ENCODE data around the gene MEI4. TPM values are rescaled to one million over a fixed set of nuclear protein-coding genes. Genes with fewer than 3 reads are reported as not detected.

The MEI4 gene
- total and polyA plus RNA-seq, 2 donors (not counting 1 experiment from before 2014, with no cell fraction given): not detected

- Mint-ChIP-seq H3K4me3 (no peak overlapping the region), H3K4me1 (no peaks in the 10 kb centered on the region), H3K9me3 (ENCODE audit: insufficient read depth) (peaks cover 4% of the 10 kb centered on the region), H3K27ac (no peak overlapping the region), H3K27me3 (no peaks in the 10 kb centered on the region)
- DNase-seq (no peak), ATAC-seq (ENCODE audit: low read depth) (no peak)
- Histone ChIP-seq H4K20me1 (ENCODE audit: control insufficient read depth, insufficient read depth, low read length, poor library complexity, severe bottlenecking) (no peaks in the 10 kb centered on the region), H3K27ac (ENCODE audit: low read length in 2 of 2) (no peak overlapping the region), H3K4me2 (replicated peaks; ENCODE audit: low read depth, low read length, poor library complexity, severe bottlenecking) (no peak overlapping the region), H3K79me2 (ENCODE audit: control insufficient read depth, insufficient read depth, low read length) (no peaks in the 10 kb centered on the region), H3K36me3 (replicated peaks in 1 of 2; ENCODE audit: control extremely low read depth in 1 of 2, control insufficient read depth in 1 of 2, extremely low read depth in 1 of 2, insufficient read depth in 2 of 2, low read length in 1 of 2) (no peaks in the 10 kb centered on the region), H3K4me1 (ENCODE audit: control insufficient read depth in 2 of 2, insufficient read depth in 2 of 2, low read length in 2 of 2) (no peaks in the 10 kb centered on the region), H3K4me3 (ENCODE audit: control extremely low read depth in 1 of 5, extremely low read depth in 1 of 5, insufficient read depth in 1 of 5, low read depth in 2 of 5, low read length in 4 of 5) (no peak overlapping the region), H3K9ac (ENCODE audit: low read length) (no peak overlapping the region), H2AFZ (ENCODE audit: insufficient read depth, low read depth, low read length, poor library complexity, severe bottlenecking) (no peak overlapping the region), H3K27me3 (replicated peaks in 1 of 4; ENCODE audit: control extremely low read depth in 1 of 4, control insufficient read depth in 3 of 4, insufficient read depth in 4 of 4, low read length in 3 of 4) (no peaks in the 10 kb centered on the region), H3K9me3 (ENCODE audit: control extremely low read depth in 1 of 3, control insufficient read depth in 2 of 3, insufficient read depth in 1 of 3, low read length in 2 of 3) (peaks cover 0 to 2% (median 0%) of the 10 kb centered on the region in 3 donors)
- TF ChIP-seq EZH2 (IDR thresholded peaks at IDR 0.05; ENCODE audit: borderline replicate concordance, insufficient read depth, low read depth, low read length, poor library complexity, severe bottlenecking) (no peak), CTCF (IDR thresholded peaks at IDR 0.05) (no peak)
- CTCF ChIA-PET: no interaction called here
- POLR2A ChIA-PET: no interaction called here
- WGBS (ENCODE audit: insufficient coverage): no CpG with 5 or more reads among the region's 2 CpGs
- intact Hi-C loops (cut with micrococcal nuclease): no loop called here
Measured at GRCh38 chr6:77883851-77884250, 231.0 kb downstream of the MEI4 start.

- no peak for ATAC-seq (ENCODE audit: low read depth)
- Histone ChIP-seq H3K9me3 (ENCODE audit: control extremely low read depth in 1 of 3, control insufficient read depth in 2 of 3, insufficient read depth in 1 of 3, low read length in 2 of 3) (peaks cover 0 to 20% (median 7%) of the 10 kb centered on the region in 3 donors), H3K4me1 (ENCODE audit: control insufficient read depth in 2 of 2, insufficient read depth in 2 of 2, low read length in 2 of 2) (no peaks in the 10 kb centered on the region), H3K27me3 (replicated peaks in 1 of 4; ENCODE audit: control extremely low read depth in 1 of 4, control insufficient read depth in 3 of 4, insufficient read depth in 4 of 4, low read length in 3 of 4) (no peaks in the 10 kb centered on the region), H3K4me3 (ENCODE audit: control extremely low read depth in 1 of 5, extremely low read depth in 1 of 5, insufficient read depth in 1 of 5, low read depth in 2 of 5, low read length in 4 of 5) (no peak overlapping the region), H3K27ac (ENCODE audit: low read length in 2 of 2) (no peak overlapping the region), H4K20me1 (ENCODE audit: control insufficient read depth, insufficient read depth, low read length, poor library complexity, severe bottlenecking) (no peaks in the 10 kb centered on the region), H3K36me3 (replicated peaks in 1 of 2; ENCODE audit: control extremely low read depth in 1 of 2, control insufficient read depth in 1 of 2, extremely low read depth in 1 of 2, insufficient read depth in 2 of 2, low read length in 1 of 2) (no peaks in the 10 kb centered on the region), H3K79me2 (ENCODE audit: control insufficient read depth, insufficient read depth, low read length) (no peaks in the 10 kb centered on the region), H2AFZ (ENCODE audit: insufficient read depth, low read depth, low read length, poor library complexity, severe bottlenecking) (no peak overlapping the region), H3K4me2 (replicated peaks; ENCODE audit: low read depth, low read length, poor library complexity, severe bottlenecking) (no peak overlapping the region), H3K9ac (ENCODE audit: low read length) (no peak overlapping the region)
- DNase-seq: no peak
- TF ChIP-seq EZH2 (IDR thresholded peaks at IDR 0.05; ENCODE audit: borderline replicate concordance, insufficient read depth, low read depth, low read length, poor library complexity, severe bottlenecking): no peak
- no peak for TF ChIP-seq CTCF (IDR thresholded peaks at IDR 0.05)
- Mint-ChIP-seq H3K4me3 (no peak overlapping the region), H3K27ac (no peak overlapping the region), H3K27me3 (no peaks in the 10 kb centered on the region), H3K4me1 (no peaks in the 10 kb centered on the region), H3K9me3 (ENCODE audit: insufficient read depth) (peaks cover 5% of the 10 kb centered on the region)
- intact Hi-C loops (cut with micrococcal nuclease): no loop called here
- ChIA-PET POLR2A (no interaction called here), CTCF (no interaction called here)
- no CpG with 5 or more reads among the region's 4 CpGs for WGBS (ENCODE audit: insufficient coverage)
Measured at GRCh38 chr6:77893391-77893790, 240.6 kb downstream of the MEI4 start.

All from B cell (primary cell).